Fibroblast of mammary gland (primary cell): ENCODE measurements around the gene DSC2.

Experiments used
- DNase-seq: peaks from one replicate; pipeline ENCODE4 v3.0.0-alpha.2; 2010; ENCODE audit warnings: low read depth
- H3K4me3 ChIP-seq: 2 replicates; pipeline ENCODE4 v1.5.1; 2011; ENCODE audit warnings: low read depth, mild to moderate bottlenecking, low read length, moderate library complexity; ENCODE audit not compliant: control insufficient read depth
- TF ChIP-seq, protein P1 (sequence below): conservative IDR thresholded peaks from 2 replicates; pipeline ENCODE4 v1.5.1; 2011; ENCODE audit warnings: low read depth, low read length, inconsistent platforms; ENCODE audit not compliant: control insufficient read depth, insufficient read depth

Gene DSC2

DNA sequence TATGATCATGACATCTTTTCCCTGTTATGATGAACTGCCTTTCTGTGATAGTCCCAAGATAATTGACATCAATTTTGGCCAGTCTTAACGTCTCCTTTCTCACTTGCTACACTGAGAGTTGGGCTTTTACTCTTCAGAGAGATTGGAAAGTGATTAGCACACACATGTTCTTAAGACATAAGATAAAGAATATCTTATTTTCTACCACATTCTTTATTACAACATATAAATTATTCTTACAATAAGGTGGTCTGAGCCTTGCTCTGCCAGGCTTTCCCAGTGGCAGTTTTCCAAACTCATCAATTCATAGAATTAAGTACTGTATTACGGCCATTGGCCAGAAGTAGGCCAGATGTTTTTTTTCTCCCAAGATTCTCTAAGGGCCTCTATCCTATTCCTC is 54.0 kb downstream of the DSC2 start:
- TF ChIP-seq, protein P1, sequence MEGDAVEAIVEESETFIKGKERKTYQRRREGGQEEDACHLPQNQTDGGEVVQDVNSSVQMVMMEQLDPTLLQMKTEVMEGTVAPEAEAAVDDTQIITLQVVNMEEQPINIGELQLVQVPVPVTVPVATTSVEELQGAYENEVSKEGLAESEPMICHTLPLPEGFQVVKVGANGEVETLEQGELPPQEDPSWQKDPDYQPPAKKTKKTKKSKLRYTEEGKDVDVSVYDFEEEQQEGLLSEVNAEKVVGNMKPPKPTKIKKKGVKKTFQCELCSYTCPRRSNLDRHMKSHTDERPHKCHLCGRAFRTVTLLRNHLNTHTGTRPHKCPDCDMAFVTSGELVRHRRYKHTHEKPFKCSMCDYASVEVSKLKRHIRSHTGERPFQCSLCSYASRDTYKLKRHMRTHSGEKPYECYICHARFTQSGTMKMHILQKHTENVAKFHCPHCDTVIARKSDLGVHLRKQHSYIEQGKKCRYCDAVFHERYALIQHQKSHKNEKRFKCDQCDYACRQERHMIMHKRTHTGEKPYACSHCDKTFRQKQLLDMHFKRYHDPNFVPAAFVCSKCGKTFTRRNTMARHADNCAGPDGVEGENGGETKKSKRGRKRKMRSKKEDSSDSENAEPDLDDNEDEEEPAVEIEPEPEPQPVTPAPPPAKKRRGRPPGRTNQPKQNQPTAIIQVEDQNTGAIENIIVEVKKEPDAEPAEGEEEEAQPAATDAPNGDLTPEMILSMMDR, result no peak
- no peak for DNase-seq
- no peak overlapping the region for H3K4me3 ChIP-seq

DNA sequence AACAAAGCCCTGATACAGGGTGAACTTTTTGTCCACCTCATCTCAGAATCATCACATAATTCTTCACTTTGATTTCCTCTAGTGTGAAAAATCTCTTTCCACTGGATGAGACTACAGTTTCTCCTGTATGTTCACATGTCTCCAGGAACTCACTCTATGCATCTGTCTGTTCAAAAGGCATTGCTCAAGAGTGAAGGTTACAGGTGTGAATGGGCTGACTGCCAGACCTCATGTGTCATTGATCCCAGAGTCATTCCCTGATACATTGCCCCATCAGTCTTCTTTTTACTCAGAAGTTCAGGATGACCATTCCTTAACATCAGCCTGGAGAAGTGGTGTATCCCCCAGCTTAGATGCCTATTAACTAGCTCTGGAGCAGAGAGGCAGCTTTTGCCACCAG is 55.3 kb downstream of the DSC2 start:
- TF ChIP-seq, protein P1, result no peak
- DNase-seq, result no peak
- no peak overlapping the region for H3K4me3 ChIP-seq

GRCh38 chr18:31045599-31045998 is 56.6 kb downstream of the DSC2 start:
- TF ChIP-seq, protein P1, result no peak

GRCh38 chr18:31044926-31045325 is 57.3 kb downstream of the DSC2 start:
- TF ChIP-seq, protein P1, result no peak
- H3K4me3 ChIP-seq, result no peak overlapping the region
- no peak for DNase-seq

More at GRCh38 chr18:31045599-31045998, 56.6 kb downstream of the DSC2 start:
- DNase-seq, result no peak
- H3K4me3 ChIP-seq, result no peak overlapping the region

- no peak for DNase-seq
- H3K4me3 ChIP-seq, result no peak overlapping the region
- TF ChIP-seq, protein P1, result no peak
Observed at GRCh38 chr18:31043709-31044108, 58.5 kb downstream of the DSC2 start.

- no peak within 1 kb of the TSS for H3K4me3 ChIP-seq
- no peak for DNase-seq
- TF ChIP-seq, protein P1, result no peak
Observed at GRCh38 chr18:31042406-31043181, 59.6 kb downstream of the DSC2 start, which contains the start of gene DSC3. DSC3 (minus strand) TSS chr18:31042742; CDS start chr18:31042660, 82 bp downstream.
